Activated T-helper 2 cell treated with anti-CD3 and anti-CD28 coated beads, Interferon-gamma antibody, Interleukin-2, Interleukin-4, amounts not matched to agents 10 μg/mL and 5 μg/mL and 100 μg/mL, durations not matched to agents 14 hours and 24 hours and 36 hours (primary cell): ENCODE results near the gene EID3. TPM values are rescaled to one million over a fixed set of nuclear protein-coding genes. Genes with fewer than 3 reads are reported as not detected.

ENCODE experiments used
- DNase-seq: peaks from one replicate; pipeline ENCODE4 v3.0.0; 2021; ENCODE audit warnings: low spot score
- H3K27ac Mint-ChIP-seq: one replicate; pipeline ENCODE4 v1.8.0; 2021; ENCODE audit warnings: mixed read lengths
- H3K27me3 Mint-ChIP-seq: one replicate; pipeline ENCODE4 v1.8.0; 2021; ENCODE audit warnings: low read depth, mixed read lengths
- H3K36me3 Mint-ChIP-seq: one replicate; pipeline ENCODE4 v1.8.0; 2021; ENCODE audit warnings: low read depth, mixed read lengths
- H3K4me1 Mint-ChIP-seq: one replicate; pipeline ENCODE4 v1.8.0; 2021; ENCODE audit warnings: low read depth, mixed read lengths
- H3K4me3 Mint-ChIP-seq: one replicate; pipeline ENCODE4 v1.8.0; 2021; ENCODE audit warnings: low read depth, mild to moderate bottlenecking, moderate library complexity, mixed read lengths
- H3K9me3 Mint-ChIP-seq: one replicate; pipeline ENCODE4 v1.8.0; 2021; ENCODE audit warnings: mixed read lengths
- intact Hi-C: fragments of 100-400 bp; cut with micrococcal nuclease; formaldehyde crosslinking; loops from one replicate; pipeline ENCODE4 v1.15.1; 2023
- total RNA-seq: library from RNA; stranded (reverse); gene quantifications from 2 replicates; pipeline ENCODE4 v1.2.3, GENCODE V29; 2022

EID3 gene
- total RNA-seq, 1 donor from 2014 or later, result 9.4 TPM

DNA sequence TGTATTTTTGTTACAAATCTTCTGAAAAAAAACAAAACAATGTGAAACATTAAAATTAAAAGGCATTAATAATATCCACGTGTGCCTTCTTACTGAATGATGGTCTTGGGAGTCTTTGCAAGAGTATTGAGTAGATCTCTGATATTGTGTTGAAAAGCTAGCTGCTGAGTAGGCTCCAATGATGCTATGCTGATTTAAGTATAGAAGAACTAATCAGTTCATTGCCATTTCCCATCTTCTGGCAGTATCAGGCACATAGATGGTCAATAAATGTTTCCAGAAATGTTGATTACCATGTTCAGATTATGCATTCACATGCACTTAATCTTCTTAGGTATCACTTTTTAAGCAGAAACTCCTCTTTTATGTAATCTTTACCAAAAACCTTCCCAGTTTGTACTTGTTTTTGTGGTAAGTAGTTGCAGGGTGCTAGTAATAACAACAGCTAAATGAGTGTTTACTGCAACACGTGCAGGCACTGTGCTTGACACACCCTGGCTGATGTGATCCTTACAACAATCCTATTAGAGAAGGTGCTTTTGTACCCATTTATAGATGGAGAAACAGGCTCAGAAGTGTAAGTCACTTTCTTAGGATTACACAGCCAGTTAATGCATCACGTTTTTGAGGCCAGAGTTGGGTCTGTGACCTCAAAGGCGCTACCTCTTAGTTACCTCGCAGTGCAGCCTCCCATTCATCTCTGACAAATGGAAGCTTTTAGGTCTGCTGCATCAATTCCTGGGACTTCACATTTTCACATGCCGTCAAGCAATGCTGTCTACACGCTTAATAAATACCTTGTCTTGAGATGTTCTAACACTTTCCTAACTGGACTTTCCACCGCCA is 46.9 kb downstream of the EID3 start:
- H3K4me3 Mint-ChIP-seq, result no peak overlapping the region
- peaks cover 37% of the 10 kb centered on the region for H3K36me3 Mint-ChIP-seq
- intact Hi-C loops, result no loop called here
- no peak for DNase-seq
- no peaks in the 10 kb centered on the region for H3K9me3 Mint-ChIP-seq
- no peaks in the 10 kb centered on the region for H3K27me3 Mint-ChIP-seq
- peaks cover 2% of the 10 kb centered on the region for H3K4me1 Mint-ChIP-seq
- no peak overlapping the region for H3K27ac Mint-ChIP-seq

DNA sequence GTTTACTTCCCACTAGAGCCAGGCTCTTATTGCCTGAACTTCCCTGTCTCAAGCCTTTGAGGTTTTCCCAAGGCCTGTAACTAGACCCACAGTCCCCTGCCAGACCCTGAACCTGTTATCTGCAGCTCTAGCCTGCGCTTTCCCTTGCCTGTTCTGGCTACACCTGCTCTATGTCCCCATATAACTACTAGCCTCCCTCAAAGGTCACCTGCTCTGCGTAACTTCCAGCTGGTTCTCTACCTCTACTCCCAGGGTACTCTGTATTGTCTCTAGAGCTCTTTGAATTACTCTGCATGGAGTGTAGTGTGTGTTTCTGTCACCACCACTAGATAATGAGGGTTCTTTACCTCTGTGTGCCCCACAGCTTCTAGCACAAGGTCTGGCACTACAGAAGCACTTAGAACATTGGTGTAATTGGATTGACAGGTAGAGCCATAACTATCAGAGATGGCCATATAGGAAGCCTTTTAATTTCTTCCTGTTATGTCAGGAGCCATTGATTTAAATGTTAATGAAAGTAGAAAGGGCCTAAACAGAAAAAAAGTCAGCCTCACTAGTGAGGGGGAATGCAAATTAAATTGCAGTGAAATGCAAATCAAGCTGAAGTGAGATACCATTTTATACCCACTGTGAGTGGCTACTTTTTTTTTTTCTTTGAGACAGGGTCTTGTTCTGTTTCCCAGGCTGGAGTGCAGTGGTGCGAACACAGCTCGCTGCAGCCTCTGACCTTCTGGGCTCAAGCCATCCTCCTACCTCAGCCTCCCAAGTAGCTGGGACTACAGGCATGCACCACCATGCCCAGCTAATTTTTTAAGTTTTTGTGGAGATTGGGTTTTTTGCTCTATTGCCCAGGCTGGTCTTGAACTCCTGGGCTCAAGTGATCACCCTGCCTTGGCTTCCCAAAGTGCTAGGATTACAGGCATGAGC is 47.8 kb downstream of the EID3 start:
- Mint-ChIP-seq H3K9me3 (no peaks in the 10 kb centered on the region), H3K4me1 (peaks cover 6% of the 10 kb centered on the region), H3K27me3 (no peaks in the 10 kb centered on the region), H3K36me3 (peaks cover 34% of the 10 kb centered on the region), H3K4me3 (no peak overlapping the region), H3K27ac (no peak overlapping the region)
- no peak for DNase-seq
- intact Hi-C loops, result no loop called here

DNA sequence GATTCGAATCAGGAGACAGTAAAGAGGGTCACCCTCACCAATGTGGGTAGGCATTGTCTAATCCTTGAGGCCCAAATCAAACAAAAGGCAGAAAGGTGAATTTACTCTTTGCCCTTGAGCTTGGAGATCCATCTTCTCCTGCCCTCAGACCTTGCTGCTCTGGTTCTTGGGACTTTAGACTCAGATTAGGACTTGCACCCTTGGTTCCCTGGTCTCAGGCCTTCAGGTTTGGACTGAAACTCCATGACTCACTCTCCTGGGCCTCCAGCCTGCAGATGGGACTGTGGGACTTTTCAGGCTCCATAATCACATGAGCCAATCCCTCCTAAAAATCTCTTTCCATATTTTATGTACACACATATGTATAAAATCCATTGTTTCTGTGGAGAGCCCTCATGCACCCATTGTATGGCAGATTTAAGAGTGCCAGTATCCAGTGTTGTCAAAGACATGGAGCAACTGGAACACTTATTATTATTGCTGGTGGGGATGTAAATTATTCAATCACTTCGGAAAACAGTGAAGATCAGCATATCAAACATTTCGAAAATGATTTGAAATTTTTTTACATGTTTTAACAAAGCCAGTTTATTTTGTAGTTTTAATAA is 48.7 kb downstream of the EID3 start:
- no peak for DNase-seq
- Mint-ChIP-seq H3K4me3 (no peak overlapping the region), H3K27ac (no peak overlapping the region), H3K4me1 (peaks cover 7% of the 10 kb centered on the region), H3K27me3 (no peaks in the 10 kb centered on the region), H3K9me3 (no peaks in the 10 kb centered on the region), H3K36me3 (peaks cover 29% of the 10 kb centered on the region)
- intact Hi-C loops, result no loop called here

DNA sequence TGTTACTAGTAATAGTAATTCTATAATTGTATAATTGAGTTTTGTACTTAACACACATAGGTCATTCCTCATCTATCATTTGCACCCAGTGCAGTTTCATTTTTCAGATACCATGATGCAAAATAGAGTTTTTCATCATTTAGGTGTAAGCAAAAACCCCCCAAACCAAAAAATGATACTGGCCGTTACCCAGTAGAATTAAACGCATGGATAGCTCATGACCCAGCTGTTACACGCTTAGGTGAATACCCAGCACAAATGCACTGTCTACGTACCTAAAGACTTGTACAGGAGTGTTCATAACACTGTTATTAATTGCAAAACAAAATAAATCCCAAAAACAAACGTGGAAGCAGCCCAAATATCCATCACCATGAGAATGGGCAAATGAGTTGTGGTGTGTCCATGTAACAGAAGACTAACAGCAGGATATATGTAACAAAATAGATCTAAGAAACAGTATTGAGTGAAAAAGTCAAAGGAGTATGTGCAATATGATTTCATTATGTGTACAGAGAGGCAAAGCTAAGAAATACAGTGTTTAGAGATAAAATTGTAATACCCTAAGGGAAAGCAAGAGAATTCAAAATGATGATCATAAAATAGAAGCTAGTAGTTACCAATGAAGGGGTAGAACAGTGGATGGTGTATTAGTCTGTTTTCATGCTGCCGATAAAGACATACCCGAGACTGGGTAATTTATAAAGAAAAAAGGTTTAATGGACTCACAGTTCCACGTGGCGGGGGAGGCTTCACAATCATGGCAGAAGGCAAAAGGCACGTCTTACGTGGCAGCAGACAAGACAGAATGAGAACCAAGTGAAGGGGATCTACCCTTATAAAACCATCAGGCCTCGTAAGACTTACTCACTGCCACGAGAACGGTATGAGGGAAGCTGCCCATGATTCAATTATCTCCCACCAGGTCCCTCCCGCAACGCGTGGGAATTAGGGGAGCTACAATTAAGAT is 49.8 kb downstream of the EID3 start:
- Mint-ChIP-seq H3K27me3 (no peaks in the 10 kb centered on the region), H3K27ac (no peak overlapping the region), H3K36me3 (peaks cover 19% of the 10 kb centered on the region), H3K9me3 (no peaks in the 10 kb centered on the region), H3K4me3 (no peak overlapping the region), H3K4me1 (peaks cover 8% of the 10 kb centered on the region)
- no peak for DNase-seq
- intact Hi-C loops, result no loop called here

DNA sequence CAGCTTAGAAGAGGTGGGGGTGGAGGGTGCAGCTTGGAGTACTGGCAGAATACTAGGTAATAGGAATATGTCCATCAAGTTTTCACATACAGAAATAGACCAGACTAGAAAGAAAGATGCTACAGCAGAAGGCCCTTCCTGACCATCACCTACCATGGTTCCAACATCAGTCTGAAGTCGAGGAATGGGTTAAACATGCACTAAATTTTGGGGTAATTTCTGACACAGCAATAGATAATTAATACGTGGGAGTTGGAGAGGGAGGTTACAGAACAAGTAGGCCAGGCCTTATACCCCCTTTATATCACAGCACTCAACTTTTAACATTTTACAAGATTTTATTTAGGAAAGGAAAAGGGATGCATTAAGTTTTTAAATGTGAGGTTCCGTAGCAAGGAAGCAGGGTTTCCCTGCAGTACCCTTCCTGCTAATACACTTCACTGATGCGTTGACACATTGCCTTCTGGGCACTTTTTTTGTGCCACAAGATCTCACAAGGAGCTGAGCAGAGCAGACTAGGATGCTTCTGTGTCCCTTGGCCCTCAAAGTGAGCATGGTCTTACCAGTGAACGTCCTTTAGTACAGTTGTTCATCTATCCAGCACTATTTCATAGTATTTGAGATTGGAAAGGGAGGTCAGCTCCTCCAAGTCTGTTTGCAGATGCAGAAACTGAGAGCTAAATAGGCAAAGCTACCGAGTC is 50.8 kb downstream of the EID3 start:
- H3K36me3 Mint-ChIP-seq, result peaks cover 10% of the 10 kb centered on the region
- H3K4me1 Mint-ChIP-seq, result peaks cover 8% of the 10 kb centered on the region
- no peak for DNase-seq
- H3K27ac Mint-ChIP-seq, result no peak overlapping the region
- H3K27me3 Mint-ChIP-seq, result no peaks in the 10 kb centered on the region
- no peaks in the 10 kb centered on the region for H3K9me3 Mint-ChIP-seq
- no peak overlapping the region for H3K4me3 Mint-ChIP-seq
- intact Hi-C loops, result no loop called here

Other genes starting within 250 kb of the EID3 start
- 8.7 and 9.1 TPM in 2 replicates for gene HCFC2, start 239.2 kb upstream of the EID3 start, total RNA-seq
- 29.0 and 30.0 TPM in 2 replicates for gene NFYB, start 165.5 kb upstream of the EID3 start, total RNA-seq
- gene TXNRD1, start 88.0 kb upstream of the EID3 start, total RNA-seq, result 83.7 and 96.4 TPM in 2 replicates
- 41.0 and 50.6 TPM in 2 replicates for gene CHST11, start 153.2 kb downstream of the EID3 start, total RNA-seq